Measurements from ENCODE around the gene PET100.

DNA sequence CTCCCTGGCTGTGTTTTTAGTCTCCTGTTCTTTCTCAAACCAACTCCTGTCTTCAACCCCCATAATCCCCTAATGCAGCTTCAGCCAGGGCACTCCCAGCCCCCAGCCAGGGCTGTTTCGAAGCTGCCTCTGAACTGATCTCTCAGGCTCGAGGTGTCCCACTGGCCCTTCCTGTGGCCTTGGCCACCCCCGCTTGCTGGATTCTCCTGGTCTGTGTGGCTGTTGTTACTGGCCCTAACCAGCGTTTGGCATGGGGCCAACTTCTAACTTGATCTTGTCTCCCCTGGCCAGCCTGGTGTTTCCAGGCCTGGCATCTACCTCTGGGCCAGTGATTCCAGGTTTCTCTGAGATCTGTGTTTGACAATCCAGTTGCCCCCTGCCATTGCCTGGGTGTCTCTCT lies 11.2 kb upstream of the PET100 start:
- TF ChIP-seq, protein P1, sequence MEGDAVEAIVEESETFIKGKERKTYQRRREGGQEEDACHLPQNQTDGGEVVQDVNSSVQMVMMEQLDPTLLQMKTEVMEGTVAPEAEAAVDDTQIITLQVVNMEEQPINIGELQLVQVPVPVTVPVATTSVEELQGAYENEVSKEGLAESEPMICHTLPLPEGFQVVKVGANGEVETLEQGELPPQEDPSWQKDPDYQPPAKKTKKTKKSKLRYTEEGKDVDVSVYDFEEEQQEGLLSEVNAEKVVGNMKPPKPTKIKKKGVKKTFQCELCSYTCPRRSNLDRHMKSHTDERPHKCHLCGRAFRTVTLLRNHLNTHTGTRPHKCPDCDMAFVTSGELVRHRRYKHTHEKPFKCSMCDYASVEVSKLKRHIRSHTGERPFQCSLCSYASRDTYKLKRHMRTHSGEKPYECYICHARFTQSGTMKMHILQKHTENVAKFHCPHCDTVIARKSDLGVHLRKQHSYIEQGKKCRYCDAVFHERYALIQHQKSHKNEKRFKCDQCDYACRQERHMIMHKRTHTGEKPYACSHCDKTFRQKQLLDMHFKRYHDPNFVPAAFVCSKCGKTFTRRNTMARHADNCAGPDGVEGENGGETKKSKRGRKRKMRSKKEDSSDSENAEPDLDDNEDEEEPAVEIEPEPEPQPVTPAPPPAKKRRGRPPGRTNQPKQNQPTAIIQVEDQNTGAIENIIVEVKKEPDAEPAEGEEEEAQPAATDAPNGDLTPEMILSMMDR (IDR thresholded peaks at IDR 0.05; ENCODE audit: insufficient read depth, low read length) = no peak
- TF ChIP-seq POLR2AphosphoS5 (IDR thresholded peaks at IDR 0.05; ENCODE audit: low read depth) = no peak
- TF ChIP-seq, protein P2, sequence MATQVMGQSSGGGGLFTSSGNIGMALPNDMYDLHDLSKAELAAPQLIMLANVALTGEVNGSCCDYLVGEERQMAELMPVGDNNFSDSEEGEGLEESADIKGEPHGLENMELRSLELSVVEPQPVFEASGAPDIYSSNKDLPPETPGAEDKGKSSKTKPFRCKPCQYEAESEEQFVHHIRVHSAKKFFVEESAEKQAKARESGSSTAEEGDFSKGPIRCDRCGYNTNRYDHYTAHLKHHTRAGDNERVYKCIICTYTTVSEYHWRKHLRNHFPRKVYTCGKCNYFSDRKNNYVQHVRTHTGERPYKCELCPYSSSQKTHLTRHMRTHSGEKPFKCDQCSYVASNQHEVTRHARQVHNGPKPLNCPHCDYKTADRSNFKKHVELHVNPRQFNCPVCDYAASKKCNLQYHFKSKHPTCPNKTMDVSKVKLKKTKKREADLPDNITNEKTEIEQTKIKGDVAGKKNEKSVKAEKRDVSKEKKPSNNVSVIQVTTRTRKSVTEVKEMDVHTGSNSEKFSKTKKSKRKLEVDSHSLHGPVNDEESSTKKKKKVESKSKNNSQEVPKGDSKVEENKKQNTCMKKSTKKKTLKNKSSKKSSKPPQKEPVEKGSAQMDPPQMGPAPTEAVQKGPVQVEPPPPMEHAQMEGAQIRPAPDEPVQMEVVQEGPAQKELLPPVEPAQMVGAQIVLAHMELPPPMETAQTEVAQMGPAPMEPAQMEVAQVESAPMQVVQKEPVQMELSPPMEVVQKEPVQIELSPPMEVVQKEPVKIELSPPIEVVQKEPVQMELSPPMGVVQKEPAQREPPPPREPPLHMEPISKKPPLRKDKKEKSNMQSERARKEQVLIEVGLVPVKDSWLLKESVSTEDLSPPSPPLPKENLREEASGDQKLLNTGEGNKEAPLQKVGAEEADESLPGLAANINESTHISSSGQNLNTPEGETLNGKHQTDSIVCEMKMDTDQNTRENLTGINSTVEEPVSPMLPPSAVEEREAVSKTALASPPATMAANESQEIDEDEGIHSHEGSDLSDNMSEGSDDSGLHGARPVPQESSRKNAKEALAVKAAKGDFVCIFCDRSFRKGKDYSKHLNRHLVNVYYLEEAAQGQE (IDR thresholded peaks at IDR 0.05; ENCODE audit: insufficient replicate concordance, low read depth) = no peak
- no peak for TF ChIP-seq GABPA (IDR thresholded peaks at IDR 0.05; ENCODE audit: low read depth)
